Measurements from ENCODE around the gene IFITM2.

Gene IFITM2

DNA sequence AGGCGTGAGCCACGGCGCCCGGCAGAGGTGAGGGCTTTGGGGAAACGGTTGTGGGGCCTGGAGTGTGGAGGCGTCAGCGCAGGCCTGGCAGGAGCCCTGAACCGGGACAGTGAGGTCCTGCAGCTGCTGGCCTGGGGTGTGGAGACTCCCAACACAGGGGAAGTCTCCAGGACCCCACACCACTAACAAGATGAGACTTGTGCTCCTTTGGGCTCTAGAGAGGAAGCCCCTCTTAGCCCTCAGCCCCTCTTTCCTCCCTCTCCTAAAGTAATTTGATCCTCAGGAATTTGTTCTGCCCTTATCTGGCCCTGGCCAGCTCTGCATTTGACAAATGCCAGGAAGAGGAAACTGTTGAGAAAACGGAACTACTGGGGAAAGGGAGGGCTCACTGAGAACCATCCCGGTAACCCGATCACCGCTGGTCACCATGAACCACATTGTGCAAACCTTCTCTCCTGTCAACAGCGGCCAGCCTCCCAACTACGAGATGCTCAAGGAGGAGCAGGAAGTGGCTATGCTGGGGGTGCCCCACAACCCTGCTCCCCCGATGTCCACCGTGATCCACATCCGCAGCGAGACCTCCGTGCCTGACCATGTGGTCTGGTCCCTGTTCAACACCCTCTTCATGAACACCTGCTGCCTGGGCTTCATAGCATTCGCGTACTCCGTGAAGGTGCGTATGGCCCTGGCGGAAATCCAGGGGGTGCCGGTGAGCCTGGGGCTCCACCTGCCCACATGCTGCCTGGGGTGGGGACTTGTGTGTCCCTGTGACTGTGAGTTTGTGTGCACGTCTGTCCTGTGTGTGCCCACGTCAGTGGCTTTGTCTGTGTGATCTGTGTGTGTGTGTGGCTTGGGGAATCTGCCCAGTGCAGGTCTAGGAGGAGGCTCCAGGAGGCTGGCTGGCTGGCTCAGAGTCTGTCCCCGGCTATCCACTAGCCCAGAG is at the start of gene IFITM2:
IFITM2 (plus strand) TSS at position 51 of the 943 bp plus-strand sequence; CDS start at position 428, 377 bp downstream.
- peak; percentile 63 for DNase-seq

DNA sequence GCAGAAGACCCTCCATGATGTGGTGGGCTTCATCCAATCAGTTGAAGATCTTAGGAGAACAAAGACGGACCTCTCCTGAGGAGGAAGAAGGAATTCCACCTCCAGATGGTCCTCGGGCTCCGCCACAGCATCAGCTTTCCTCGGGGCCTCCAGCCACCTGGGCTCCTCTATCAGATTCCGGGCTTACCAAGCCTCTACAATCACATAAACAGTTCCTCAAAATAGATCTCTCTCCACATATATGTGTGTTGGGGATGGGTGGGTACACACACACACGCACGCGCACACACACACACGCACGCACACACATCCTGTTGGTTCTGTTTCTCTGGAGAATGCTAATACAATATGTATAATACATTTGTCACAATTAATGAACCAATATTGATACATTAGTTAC is 48.2 kb upstream of the IFITM2 start:
- no peak for DNase-seq

GRCh38 chr11:261624-262023 is 46.0 kb upstream of the IFITM2 start:
- DNase-seq: no peak

DNA sequence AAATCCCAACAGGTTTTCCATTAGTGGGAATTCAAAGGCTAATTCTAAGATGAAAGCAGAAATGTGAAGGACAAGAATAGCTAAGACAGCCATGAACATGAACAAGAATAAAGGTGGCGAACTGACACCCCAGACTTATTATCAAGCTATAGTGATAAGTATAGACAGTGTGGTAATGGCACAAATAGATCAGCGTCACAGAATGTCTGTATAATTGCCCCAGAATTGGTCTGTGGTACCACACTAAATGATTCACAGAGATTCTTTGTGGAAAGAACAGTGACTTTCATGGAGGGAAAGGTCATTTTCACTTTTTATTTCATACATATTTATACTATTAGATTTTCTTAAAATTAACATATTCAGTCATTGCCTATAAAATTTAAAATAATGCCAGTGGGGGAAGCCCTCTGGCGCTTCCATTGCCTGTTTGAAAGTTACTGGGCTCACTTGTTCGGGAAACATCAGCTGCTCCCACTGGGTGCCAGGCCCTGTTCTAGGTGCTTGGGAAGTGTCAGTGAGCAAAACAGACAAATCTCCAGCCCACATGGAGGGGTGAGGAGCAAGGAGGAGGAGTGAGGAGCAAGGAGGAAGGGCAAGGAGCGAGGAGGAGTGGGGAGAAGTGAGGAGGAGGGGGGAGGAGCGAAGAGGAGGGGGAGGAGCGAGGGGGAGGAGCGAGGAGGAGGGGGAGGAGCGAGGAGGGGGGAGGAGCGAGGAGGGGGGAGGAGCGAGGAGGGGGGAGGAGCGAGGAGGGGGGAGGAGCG is 40.8 kb upstream of the IFITM2 start:
- no peak for DNase-seq

- peak; percentile 41 for DNase-seq
Measured at GRCh38 chr11:267491-267994, 40.1 kb upstream of the IFITM2 start.

- DNase-seq: peak; percentile 69
Measured at GRCh38 chr11:268716-269145, 38.9 kb upstream of the IFITM2 start.

GRCh38 chr11:269146-269890 is 38.3 kb upstream of the IFITM2 start:
- DNase-seq: peak; percentile 89

DNA sequence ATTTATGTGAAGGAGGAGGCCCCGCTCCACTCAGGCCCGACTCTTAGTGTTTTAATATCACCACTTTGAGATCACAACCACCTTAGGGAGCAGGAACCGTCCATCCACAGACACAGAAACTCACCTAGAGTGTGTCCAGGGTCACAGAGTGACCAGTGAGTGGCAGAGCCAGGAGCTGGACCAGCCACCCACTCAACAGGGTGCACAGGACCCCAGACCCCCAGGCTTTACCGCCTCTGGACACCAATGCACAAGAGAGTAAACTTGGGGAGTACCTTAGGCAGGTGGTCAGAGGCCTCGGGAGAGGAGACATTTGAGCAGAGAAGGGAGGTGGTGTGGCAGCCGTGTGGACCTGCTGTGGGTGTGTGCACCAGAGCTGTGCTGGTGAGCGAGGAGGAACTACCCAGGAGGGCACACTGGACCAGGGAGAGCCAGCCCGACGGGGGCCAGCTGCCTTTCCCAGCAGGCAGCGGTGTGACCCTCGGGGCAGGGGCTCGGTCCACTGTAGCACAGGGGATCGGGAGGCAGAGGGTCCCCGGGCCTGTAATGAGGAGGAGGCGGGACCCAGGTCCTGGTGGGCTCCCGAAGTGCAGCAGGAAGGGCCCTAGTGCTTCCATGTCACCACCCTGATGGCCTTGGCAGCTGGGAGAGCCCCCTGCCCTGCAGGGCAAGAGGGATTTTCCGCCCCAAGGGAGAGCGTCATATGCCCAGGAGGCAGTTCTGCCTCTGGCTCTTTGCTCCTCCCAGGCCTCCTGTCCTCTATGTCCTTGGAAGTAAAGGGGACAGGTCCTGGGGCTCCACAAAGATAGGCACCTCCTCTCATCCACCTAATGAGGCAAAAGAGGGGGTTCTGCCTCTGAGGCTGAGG is 36.9 kb upstream of the IFITM2 start:
- no peak for DNase-seq

DNA sequence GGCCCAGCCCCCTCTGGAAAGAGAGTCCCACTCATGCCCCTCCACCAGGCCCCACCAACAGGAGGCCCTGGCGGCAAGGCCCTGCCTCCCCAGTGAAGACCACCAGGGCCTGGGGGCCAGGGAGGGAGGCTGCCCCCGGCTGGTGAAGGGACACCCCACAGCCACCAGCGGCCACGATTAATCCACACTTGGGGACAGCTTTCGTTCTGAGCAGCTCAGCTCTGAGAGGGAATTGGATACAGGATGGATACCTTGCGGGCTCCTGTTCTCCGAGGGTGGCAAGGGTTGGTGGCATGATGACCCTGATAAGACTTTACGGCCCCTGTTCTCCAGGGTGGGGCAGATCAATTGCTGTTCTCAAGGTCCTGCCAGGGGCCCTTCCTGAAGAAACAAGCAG is 36.3 kb upstream of the IFITM2 start:
- DNase-seq: no peak

- no peak for DNase-seq
Measured at GRCh38 chr11:272195-272930, 35.3 kb upstream of the IFITM2 start.

DNA sequence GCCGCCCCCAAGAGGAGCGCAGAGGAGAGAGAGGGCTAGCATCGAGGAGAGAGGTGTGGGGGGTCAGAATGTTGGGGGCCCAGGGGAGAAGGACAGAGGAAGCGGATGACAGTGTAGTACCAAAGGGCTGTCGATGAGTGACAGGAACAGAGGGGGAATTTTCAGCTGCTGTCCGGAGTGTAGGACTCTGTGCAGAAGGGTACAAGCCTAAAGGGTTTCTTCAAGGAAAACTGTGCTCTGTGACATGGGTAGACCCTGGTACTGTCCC is 34.8 kb upstream of the IFITM2 start:
- DNase-seq: no peak

- no peak for DNase-seq
Measured at GRCh38 chr11:276219-276618, 31.4 kb upstream of the IFITM2 start.

DNA sequence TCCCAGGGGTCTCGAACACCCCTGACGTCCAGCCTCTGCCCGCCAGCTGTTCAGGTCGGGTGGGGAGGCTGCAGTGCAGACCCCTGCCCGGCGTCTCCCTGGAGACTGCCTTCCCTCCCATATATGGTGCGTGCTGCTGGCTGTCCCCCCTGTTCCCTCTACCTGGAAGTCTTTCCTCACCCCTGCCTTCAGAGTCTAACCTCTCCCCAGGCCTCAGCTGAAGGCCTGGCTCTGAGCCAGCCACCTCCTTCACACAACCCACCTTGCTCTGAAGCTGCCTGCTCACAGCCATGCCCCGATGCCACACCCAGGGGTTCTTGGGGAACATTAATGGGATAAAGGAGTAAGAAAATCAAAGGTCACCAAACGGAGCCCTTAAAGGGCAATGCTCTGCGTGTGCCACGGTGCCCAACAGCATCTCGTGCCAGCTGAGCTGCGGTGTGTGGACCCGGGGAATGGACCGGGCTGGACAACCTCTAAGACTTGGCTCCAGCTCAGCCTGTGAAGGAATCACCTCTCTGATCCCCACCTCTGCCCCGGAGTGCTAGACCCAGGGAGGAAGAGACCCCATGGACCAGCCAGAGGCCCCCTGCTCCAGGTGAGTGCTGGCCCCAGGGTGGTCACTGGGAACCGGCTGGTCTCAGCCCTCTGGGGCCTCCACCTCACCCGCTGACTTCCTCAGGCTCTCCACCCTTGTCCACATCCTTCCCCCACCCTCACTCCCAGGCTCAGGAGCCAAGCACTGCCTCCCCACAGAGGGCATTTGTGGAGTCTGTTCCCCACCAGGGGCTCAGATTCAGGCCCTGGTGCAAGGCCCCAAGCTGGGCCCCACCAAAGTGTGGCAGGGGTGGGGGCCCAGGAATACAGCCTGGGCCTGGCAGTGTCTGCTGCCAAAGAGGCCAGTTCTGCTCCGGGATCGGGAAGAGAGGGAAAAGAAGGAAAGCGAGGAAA is 29.3 kb upstream of the IFITM2 start, which contains the start of gene NLRP6:
NLRP6 (plus strand) TSS at position 407 of the 951 bp plus-strand sequence; CDS start at position 570, 163 bp downstream.
- DNase-seq: no peak

DNA sequence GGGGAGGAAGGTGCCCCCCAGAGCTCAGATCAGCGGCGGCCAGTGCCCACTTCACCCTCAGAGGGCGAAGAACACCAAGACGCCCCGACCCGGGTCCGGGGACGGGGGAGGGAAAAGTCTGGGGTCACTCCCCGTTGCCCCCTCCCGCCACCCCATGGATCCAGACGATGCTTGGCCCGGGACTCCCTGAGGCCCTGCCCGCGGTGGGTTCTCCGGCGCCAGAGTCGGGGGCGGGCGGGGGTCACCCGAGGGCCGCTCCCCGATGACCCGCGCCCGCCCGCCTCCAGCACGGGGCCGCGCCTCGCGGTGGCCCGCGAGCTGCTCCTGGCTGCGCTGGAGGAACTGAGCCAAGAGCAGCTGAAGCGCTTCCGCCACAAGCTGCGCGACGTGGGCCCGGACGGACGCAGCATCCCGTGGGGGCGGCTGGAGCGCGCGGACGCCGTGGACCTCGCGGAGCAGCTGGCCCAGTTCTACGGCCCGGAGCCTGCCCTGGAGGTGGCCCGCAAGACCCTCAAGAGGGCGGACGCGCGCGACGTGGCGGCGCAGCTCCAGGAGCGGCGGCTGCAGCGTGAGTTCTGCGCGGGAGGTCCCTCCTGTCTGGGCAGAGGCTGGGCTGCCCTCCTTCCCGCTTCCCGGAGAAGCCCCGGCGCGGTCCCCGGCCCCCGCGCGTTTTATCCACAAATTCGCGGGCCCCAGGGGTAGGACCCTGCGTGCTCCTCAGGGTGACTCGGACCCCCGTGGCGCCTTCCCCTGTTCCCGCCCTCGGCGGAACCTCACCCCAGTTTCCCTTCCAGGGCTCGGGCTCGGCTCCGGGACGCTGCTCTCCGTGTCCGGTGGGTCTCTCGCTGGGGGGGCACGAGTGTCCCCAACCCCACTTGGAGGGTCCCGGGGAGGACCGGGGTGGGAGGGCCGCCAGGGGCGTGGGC is 28.3 kb upstream of the IFITM2 start:
- no peak for DNase-seq

DNA sequence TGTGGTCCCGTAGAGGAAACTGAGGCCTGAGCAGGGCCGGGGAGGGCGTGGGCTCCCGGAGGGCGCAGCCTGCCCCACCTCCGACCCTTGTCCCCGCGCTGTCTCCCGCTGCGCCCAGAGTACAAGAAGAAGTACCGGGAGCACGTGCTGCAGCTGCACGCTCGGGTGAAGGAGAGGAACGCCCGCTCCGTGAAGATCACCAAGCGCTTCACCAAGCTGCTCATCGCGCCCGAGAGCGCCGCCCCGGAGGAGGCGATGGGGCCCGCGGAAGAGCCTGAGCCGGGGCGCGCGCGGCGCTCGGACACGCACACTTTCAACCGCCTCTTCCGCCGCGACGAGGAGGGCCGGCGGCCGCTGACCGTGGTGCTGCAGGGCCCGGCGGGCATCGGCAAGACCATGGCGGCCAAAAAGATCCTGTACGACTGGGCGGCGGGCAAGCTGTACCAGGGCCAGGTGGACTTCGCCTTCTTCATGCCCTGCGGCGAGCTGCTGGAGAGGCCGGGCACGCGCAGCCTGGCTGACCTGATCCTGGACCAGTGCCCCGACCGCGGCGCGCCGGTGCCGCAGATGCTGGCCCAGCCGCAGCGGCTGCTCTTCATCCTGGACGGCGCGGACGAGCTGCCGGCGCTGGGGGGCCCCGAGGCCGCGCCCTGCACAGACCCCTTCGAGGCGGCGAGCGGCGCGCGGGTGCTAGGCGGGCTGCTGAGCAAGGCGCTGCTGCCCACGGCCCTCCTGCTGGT is 27.5 kb upstream of the IFITM2 start:
- peak; percentile 45 for DNase-seq

- no peak for DNase-seq
Measured at GRCh38 chr11:280706-281485, 26.7 kb upstream of the IFITM2 start.

- DNase-seq: no peak
Measured at GRCh38 chr11:281486-282161, 26.0 kb upstream of the IFITM2 start.
